GM10266 (cell line): ENCODE results near the gene RELA.
"Not testable (repeated sequence)": the region's sequence is repeated elsewhere in the genome, so short reads cannot be mapped to it uniquely, and the experiment has no call there.

ENCODE experiments used
- DNase-seq: peaks from one replicate; pipeline ENCODE4 v3.0.0; 2012; ENCODE audit errors: extremely low spot score
- TF ChIP-seq, protein P1 (sequence below): IDR thresholded peaks from 2 replicates; pipeline ENCODE4 v1.5.1; 2012; ENCODE audit warnings: mild to moderate bottlenecking, low read depth; ENCODE audit not compliant: control insufficient read depth, insufficient read depth; ENCODE audit errors: missing control alignments

Gene RELA

DNA sequence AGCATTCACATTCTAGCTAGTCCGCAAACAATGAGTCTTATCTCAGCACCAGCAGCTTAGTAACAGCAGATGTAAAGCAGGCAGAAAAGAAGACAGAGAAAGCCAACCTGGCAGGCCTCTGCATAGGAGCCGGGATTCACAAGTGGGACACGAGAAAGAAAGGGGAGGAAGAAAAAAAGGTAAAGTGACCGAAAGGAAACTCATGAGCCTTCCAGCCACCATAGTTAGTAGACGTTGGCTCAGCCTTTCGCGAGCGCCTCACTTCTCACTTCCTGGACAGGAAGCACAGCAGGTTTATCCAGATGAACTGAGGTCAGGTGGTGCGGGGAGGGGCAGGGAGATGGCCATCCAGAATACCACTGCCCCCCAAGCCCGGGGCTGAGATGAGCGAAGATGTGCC is 29.7 kb upstream of the RELA start:
- TF ChIP-seq, protein P1, sequence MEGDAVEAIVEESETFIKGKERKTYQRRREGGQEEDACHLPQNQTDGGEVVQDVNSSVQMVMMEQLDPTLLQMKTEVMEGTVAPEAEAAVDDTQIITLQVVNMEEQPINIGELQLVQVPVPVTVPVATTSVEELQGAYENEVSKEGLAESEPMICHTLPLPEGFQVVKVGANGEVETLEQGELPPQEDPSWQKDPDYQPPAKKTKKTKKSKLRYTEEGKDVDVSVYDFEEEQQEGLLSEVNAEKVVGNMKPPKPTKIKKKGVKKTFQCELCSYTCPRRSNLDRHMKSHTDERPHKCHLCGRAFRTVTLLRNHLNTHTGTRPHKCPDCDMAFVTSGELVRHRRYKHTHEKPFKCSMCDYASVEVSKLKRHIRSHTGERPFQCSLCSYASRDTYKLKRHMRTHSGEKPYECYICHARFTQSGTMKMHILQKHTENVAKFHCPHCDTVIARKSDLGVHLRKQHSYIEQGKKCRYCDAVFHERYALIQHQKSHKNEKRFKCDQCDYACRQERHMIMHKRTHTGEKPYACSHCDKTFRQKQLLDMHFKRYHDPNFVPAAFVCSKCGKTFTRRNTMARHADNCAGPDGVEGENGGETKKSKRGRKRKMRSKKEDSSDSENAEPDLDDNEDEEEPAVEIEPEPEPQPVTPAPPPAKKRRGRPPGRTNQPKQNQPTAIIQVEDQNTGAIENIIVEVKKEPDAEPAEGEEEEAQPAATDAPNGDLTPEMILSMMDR = no peak
- no peak for DNase-seq

DNA sequence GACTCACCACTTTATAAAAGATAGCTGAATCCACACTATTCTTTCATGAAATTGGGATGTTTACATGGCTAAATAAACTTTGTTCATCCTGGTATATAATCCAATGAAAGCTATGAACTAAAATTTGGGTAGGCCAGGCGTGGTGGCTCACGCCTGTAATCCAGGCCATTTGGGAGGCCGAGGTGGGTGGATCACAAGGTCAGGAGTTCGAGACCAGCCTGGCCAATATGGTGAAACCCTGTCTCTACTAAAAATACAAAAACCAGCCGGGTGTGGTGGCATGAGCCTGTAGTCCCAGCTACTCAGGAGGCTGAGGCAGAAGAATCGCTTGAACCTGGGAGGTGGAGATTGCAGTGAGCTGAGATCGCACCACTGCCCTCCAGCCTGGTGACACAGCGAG is 29.1 kb upstream of the RELA start:
- DNase-seq = not testable (repeated sequence)

DNA sequence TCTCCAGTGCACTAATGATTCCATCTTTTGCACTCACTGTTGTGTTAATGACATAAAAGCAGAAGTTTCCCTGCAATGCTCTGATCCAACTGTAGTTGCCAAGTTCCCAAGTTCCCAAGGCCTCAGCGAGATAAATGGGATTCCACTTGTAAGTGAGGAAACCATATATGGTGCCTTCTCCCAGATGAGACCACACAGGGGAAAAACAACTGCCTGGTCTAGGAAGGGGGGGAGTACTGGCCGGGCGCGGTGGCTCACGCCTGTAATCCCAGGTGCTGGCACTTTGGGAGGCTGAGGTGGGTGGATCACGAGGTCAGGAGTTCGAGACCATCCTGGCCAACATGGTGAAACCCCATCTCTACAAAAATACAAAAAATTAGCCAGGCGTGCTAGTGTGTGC is 23.3 kb upstream of the RELA start:
- DNase-seq = no peak
- TF ChIP-seq, protein P1 = no peak

DNA sequence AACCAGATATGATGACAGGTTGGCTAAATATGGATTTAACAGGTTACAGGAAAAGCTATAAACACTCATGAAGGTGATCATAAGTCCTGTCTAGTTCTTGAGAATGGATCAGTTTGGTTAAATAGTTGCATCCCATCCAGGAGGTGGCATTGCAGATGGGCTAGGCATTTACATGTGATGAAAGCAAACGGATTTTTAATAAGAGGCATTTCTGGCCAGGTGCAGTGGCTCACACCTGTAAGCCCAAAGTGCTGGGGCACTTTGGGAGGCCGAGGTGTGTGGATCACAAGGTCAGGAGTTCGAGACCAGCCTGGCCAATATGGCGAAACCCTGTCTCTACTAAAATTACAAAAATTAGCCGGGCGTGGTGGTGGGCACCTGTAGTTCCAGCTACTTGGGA is 20.8 kb upstream of the RELA start:
- not testable (repeated sequence) for DNase-seq

DNA sequence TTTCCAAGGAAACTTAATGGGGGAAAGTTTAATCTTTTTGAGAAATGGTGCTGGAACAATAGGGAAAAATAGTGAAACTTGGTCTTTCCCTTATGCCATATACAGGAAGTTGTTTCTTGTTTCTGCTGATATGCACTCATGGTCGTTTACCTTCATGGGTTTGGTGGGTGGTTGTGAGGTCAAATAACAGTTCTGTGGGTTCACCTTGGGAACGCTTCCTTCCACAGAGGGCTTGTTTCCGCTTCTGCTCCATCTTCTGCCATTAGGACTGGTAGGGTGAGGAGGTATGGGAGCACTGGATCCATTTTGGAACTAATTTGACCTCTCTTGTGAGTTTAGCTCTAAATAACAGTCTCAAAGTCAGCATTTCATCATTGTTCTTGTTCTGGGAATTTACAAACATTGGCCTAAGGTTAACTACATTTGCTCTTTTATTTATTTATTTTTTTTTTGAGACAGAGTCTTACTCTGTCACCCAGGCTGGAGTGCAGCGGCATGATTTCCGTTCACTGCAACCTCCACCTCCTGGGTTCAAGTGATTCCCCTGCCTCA is 17.6 kb upstream of the RELA start:
- TF ChIP-seq, protein P1 = no peak
- DNase-seq = no peak

DNA sequence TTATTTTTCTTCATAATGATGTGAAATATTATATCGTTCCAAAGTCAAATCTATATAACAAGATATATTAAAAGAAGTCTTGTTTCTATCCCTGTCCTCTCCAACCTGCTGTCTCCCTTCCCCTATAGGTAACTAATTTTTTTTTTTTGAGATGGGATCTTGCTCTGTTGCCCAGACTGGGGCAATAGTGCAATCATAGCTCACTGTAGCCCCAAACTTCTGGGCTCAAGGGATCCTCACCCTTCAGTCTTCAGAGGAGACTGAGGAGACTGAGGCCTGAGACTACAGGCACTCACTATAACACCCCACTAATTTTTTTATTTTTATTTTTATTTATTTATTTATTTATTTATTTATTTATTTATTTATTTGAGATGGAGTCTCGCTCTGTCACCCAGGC is 10.3 kb upstream of the RELA start:
- TF ChIP-seq, protein P1 = no peak
- no peak for DNase-seq

DNA sequence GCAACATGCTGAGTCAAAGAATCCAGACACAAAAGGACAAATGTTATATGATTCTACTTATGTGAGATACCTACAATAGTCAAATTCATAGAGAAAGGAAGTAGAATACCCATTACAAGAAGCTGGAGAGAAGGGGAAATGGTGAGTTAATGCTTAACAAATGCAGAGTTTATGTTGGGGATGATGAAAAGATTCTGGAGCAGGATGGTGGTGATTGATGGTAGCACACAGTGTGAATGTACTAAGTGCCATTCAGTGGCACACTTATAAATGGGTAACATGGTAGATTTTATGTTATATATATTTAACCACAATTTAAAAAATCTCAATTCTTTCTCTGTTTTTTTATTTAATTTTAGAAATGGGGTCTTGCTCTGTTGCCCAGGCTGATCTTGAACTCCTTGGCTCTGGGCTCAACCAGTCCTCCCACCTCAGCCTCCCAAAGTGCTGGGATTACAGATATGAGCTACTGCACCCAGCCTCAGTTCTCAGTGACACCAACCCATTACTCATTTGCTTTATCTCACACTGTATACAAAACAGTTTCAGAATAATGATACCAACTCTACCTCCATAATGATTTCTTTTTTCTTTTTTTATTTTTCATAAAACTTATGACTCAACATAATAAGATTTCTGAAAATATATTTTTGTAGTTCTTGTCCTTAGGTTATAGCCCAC is 9.6 kb upstream of the RELA start:
- TF ChIP-seq, protein P1 = no peak

DNA sequence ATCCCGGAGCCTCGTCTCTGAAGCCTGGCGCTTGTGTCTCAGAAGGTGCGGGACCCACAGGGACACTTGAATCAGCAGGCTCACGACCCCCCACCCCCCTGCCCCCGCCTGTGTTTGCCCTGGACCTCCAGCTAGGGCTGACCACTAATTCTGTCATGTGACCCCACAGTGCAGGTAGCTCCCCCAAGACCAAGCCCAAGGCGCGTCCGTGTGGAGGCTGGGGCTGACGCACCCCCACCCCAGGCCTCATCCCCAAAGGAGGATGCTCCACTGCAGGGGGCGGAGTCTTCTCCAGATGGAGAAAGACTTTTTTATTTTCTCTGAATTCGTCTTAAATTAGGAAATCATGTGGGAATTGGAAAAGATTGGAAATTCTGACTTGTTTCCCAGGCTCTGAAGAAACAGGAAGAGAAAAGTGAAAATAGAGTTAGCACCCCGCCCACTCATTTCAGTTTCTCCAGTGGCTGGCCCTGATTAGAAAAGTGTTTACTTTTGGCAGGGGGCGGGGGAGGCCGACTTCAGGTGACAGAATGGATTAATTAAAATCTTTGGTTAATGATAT is 1.0 kb upstream of the RELA start:
- no peak for DNase-seq
- TF ChIP-seq, protein P1 = no peak

More for the DNA sequence above, 9.6 kb upstream of the RELA start:
- no peak for DNase-seq
